ENCODE measurements around the gene STIP1. TPM values are rescaled to one million over a fixed set of nuclear protein-coding genes. Genes with fewer than 3 reads are reported as not detected.
A peak's percentile ranks its signal among the peaks of the same experiment; 100 is the strongest.

STIP1 gene
- total RNA-seq, 1 donor: 77.3 TPM

DNA sequence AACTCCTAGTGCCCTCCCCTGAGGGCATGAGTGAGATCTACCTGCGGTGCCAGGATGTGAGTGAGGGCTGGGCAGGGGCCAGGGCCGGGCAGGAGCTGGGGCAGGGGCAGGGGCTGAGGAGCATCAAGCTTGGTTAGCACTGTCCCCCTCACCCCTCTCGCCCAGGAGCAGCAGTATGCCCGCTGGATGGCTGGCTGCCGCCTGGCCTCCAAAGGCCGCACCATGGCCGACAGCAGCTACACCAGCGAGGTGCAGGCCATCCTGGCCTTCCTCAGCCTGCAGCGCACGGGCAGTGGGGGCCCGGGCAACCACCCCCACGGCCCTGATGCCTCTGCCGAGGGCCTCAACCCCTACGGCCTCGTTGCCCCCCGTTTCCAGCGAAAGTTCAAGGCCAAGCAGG is 34.3 kb downstream of the STIP1 start:
- DNase-seq (ENCODE audit: low read depth in 2 of 3, low spot score in 2 of 3): no peak

GRCh38 chr11:64220798-64221197 is 34.8 kb downstream of the STIP1 start:
- no peak for DNase-seq (ENCODE audit: low read depth in 2 of 3, low spot score in 2 of 3)

DNA sequence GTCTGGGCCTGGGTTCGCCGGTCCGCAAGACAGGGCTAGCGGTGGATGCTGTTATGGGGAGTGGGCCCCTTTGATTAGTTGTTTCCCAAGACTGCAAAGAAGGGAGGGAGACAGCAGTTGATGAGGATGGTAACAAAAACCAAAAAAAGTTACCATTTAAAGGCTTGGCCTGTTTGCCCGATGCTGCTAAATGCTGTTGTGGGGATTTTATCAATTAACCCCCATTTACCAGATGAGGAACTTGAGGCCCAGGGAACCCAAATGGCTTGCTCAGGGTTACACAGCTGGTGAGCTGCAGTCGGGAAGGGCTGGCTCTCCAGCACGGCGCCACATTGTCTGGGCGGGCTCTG is 36.7 kb downstream of the STIP1 start:
- DNase-seq (ENCODE audit: low read depth in 2 of 3, low spot score in 2 of 3): no peak

GRCh38 chr11:64223001-64223651 is 37.2 kb downstream of the STIP1 start:
- no peak for DNase-seq (ENCODE audit: low read depth in 2 of 3, low spot score in 2 of 3)

DNA sequence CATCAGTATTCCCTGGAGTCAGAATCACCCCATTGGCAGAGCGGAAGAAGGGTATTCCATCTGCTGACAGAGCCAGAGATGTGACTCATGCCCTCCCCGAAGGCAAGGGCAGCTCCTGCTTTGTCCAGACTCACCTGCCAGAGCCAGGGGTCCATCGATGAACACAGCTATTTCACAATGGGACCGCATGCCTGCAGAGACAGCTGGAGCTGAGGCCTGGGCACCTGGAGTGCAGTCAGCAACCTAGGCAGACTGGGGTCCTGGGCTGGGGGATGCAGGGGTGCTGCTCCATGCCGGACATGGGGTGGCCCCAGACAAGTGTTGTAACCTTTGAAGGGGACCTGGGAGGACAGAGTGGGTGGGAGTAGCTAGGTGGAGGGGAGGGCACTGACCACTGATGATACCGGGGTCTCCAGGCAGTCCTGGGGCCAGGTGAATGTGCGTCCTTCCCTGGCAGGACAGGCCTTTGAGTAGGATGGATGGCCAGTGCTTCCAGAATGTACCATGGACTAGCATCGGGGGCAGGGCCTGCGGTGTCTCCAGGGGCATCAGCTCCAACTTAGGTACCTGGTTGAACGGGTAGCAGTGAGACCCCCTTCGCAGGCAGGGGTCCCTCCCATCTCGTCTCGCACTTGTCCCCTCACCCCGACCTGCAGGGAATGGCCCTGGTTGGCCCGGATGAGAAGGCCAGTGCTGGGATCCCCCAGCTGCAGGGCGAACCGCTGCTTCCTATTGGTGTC is 38.4 kb downstream of the STIP1 start:
- no peak for DNase-seq (ENCODE audit: low read depth in 2 of 3, low spot score in 2 of 3)

DNA sequence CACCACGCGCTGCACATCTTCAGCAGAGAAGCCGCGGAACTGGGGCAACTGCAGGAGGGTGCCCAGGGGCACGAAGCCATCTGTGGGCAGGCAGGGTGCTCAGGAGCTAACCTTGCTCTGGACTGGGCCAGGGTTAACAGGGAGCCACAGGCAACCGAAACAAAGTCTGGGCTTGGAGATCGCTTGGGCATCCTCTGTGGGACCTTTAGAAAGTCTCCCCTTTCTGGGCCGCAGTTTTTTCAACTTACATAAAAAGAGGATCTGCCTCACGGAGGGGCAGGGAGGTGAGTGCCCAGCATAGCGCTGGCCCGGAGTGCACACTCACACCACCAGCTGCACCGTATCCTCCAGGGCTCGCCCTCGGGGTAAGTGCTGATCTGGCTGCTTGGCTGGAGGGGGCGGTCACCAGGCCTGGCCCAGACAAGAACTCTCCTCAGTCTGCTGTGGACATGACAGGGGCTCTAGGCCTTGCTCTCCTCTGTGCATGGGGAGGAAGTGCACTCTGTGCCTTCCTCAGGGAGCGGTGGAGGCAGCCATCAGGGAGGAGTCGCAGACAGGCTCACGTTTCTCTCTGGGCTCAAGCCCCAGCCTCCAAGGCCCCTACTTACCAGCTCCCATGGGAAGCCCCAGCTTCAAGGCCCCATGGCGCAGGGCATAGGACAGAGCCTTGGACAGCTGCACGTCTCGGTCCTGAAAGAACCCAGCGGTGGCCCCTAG is 39.1 kb downstream of the STIP1 start:
- no peak for DNase-seq (ENCODE audit: low read depth in 2 of 3, low spot score in 2 of 3)

GRCh38 chr11:64225608-64226506 is 39.9 kb downstream of the STIP1 start, which contains the start of the genes NUDT22 and TRPT1:
Gene NUDT22, plus strand, starts transcription at chr11:64226274. Its CDS starts 379 bp downstream, at chr11:64226653.
Gene TRPT1, minus strand, starts transcription at chr11:64226186. Its CDS starts 326 bp downstream, at chr11:64225860.
- peak in 2 of 3 donors; percentile 85 to 88 for DNase-seq (ENCODE audit: low read depth in 2 of 3, low spot score in 2 of 3)

DNA sequence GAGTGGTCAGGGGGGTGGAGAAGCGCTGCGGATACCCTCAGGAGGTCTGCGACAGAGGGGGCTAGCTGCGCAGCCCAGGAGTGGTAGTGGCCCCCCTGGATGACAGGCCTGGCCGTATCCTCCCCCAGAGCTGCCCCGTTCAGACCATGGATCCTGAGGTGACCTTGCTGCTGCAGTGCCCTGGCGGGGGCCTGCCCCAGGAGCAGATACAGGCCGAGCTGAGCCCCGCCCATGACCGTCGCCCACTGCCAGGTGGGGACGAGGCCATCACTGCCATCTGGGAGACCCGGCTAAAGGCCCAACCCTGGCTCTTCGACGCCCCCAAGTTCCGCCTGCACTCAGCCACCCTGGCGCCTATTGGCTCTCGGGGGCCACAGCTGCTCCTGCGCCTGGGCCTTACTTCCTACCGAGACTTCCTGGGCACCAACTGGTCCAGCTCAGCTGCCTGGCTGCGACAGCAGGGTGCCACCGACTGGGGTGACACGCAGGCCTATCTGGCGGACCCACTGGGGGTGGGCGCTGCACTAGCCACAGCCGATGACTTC is 40.6 kb downstream of the STIP1 start:
- DNase-seq (ENCODE audit: low read depth in 2 of 3, low spot score in 2 of 3): peak in 2 of 3 donors; percentile 48 to 64

GRCh38 chr11:64227405-64227956 is 41.5 kb downstream of the STIP1 start:
- DNase-seq (ENCODE audit: low read depth in 2 of 3, low spot score in 2 of 3): no peak

DNA sequence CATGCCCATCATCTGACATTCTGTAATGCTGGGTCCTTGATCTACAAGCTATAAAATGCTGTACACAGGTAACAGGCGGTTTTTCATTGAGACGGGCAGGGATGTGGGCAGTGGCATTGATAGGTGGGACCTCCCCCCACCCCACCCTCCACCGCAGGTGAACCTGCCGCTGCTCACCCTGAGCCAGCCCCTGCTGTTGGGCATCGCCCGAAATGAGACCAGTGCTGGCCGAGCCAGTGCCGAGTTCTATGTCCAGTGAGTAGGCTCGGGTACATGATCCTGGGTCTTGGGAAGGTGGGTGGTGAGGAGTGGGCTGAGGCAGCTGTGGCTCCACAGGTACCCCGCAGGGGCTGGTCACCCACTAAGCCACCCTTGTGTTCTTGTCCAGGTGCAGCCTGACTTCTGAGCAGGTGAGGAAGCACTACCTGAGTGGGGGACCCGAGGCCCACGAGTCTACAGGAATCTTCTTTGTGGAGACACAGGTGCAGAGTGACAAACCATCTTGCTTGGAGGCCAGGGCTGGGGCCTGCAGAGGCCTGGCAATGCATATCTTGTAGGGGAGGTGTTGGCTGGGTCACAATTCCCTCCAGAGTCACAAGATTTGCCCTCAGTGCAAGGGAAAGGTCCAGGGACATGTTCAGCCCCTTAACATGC is 43.2 kb downstream of the STIP1 start:
- no peak for DNase-seq (ENCODE audit: low read depth in 2 of 3, low spot score in 2 of 3)

- DNase-seq (ENCODE audit: low read depth in 2 of 3, low spot score in 2 of 3): no peak
Observed at GRCh38 chr11:64229744-64230170, 43.8 kb downstream of the STIP1 start.

DNA sequence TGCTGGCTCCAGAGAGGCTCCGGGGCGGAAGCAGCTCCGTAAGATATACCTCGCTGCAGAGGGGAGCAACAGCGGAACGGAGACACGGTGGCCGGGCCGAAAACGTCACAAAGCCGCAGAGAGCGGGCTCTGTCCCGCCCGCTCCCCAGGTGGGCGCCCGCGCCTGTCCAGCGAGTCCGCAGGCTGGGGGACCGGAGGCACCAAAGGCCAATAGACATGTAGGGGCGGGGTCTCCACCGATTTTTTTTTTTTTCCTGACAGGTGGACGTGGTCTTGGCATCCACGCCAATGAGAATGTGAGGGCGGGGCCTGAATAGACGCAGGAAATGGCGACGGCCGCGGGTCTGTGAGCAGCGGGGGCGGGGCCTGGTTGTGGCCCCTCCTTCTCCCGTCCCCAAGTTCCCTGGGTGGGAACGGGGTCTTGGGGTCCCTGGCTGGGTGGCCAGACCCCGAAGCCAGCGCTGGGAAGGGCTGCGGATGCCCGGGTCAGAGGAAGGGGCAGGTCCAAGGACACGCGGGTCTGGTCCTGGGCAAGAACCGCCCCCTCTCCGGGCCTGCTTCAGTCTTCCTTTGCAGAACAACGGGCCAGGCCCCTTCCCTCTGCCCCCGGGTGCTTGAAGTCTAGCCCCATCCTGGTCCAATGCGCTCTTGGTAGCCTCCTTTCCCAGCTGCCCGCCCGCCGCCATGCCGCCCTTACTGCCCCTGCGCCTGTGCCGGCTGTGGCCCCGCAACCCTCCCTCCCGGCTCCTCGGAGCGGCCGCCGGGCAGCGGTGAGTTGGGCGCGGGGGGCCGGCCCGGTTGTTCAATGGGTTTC is 44.4 kb downstream of the STIP1 start, which contains the start of gene DNAJC4:
Gene DNAJC4, plus strand, starts transcription at position 378 of the 814 bp plus-strand sequence. Its CDS starts 307 bp downstream, at position 685.
- peak in 2 of 3 donors; percentile 89 to 95 for DNase-seq (ENCODE audit: low read depth in 2 of 3, low spot score in 2 of 3)

DNA sequence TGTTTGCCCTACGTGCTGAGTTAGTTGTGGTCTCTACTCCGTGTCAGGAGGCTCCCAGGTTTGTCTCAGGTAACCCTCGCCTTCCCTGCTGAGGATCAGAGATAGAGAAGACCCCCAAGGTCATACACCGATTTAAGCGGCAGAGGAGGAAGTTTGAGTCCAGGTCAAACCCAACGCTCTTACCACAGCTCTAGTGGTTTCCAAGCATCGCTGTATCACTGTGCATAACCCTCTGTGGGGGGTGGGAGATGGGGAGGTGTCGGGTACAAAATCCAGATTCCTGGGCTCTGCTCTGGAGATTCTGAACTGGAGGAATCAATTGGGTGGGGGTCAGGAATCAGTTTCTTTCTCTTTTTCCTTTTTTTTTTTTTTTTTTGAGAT is 45.0 kb downstream of the STIP1 start:
- DNase-seq (ENCODE audit: low read depth in 2 of 3, low spot score in 2 of 3): peak in 1 of 3 donors; percentile 71

DNA sequence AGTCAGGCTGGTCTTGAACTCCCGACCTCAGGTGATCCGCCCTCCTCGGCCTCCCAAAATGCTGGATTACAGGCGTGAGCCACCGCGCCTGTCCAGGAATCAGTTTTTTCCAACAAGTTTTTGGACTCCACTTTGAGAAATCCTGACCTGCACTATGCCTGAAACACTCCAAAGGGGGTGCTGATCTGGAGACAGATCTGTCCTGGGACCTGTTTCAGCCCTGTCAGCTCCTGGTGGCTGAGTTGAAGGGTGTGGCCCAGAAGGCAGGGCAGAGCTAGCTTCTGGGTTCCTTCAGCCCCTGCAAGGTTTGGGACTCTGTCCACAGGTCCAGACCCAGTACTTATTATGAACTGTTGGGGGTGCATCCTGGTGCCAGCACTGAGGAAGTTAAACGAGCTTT is 45.6 kb downstream of the STIP1 start:
- DNase-seq (ENCODE audit: low read depth in 2 of 3, low spot score in 2 of 3): no peak

GRCh38 chr11:64232182-64232966 is 46.4 kb downstream of the STIP1 start:
- no peak for DNase-seq (ENCODE audit: low read depth in 2 of 3, low spot score in 2 of 3)

DNA sequence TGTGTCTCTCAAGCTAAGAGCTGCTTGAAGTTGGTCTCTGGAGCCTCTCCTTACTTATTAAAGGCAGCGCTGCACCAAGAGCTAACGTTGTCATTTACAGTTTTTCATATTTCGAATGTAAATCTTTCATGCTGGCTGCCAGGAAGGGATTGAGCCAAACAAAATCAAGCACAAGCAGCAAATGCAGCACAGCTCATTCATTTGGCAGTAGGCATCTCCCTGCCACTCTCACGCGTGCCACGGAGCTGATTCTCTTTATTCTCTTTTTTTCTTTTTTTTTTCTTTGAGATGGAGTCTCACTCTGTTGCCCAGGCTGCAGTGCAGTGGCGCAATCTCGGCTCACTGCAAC is 47.0 kb downstream of the STIP1 start:
- no peak for DNase-seq (ENCODE audit: low read depth in 2 of 3, low spot score in 2 of 3)

GRCh38 chr11:64233913-64234586 is 48.1 kb downstream of the STIP1 start, which contains the start of gene VEGFB:
Gene VEGFB, plus strand, starts transcription at chr11:64234584. Its CDS starts 250 bp downstream, at chr11:64234834.
- peak in 2 of 3 donors; percentile 43 to 53 for DNase-seq (ENCODE audit: low read depth in 2 of 3, low spot score in 2 of 3)

Data from hematopoietic multipotent progenitor cell (in vitro differentiated cells).